Superior temporal gyrus (tissue), 1 donor: ENCODE data around the gene CHST11.

Experiments
- DNase-seq: peaks from one replicate; pipeline ENCODE4 v3.0.0-alpha.2; 2016; ENCODE audit errors: extremely low spot score

The CHST11 gene

DNA sequence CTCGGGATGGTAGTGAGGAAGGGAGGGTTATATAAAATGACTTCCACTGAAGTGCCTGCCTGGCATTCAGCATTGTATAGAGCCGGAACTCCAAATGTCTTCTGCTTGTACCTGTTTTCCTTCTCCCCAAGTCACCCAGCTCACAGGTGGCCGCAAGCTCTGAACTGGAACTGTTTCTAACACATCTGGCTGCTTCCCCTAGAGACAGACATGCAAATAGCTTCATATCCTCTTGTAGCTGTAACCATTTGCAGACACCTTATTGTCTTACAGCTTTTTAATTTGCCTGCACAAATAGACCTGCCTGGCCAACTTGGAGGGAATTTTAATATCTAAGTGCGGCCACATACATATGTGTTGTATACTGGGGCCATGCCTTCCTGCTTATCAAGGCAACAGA is 126.0 kb downstream of the CHST11 start:
- no peak for DNase-seq

DNA sequence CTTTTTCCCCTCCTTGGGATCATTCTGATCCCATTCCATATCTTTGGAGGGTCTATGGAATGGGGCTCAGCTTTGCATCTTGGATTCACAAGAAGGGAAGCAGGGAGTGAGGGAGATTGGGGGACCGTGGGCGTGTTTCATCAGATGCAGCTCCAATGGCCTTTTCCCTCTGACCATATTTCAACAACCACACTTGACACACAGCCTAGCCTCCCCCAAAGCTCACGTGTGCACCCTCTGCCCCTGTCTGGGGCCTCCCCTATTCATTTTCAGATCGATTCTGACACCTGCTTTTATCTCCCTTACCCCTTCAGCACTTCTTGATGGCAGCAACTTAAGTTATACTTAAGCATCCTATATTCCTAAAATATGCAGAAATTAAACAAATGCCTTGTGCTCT is 126.6 kb downstream of the CHST11 start:
- DNase-seq = no peak

DNA sequence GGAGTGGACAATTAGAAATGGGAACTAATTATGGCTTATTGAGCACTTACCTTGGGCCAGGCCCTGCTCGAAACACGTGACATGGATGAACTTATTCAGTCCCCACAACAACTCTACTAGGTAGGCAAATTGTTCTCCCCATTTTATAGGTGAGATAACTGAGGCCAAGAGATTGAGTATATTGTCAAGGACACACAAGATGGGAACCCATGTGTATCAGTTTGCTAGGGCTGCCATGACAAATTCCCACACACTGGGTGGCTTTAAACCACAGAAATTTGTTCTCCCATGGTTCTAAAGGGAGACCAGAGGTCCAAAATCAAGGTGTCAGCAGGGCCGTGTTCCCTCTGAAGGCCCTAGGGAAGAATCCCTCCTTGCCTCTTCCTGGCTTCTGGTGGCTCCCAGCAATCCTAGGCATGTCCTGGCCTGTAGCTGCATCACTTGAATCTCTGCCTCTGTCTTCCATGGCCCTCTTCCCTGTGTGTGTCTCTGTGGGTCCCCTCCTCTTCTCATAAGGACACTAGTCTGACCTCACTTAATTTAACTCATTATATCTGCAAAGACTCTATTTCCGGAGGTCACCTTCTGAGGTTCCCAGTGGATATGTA is 128.8 kb downstream of the CHST11 start:
- no peak for DNase-seq

DNA sequence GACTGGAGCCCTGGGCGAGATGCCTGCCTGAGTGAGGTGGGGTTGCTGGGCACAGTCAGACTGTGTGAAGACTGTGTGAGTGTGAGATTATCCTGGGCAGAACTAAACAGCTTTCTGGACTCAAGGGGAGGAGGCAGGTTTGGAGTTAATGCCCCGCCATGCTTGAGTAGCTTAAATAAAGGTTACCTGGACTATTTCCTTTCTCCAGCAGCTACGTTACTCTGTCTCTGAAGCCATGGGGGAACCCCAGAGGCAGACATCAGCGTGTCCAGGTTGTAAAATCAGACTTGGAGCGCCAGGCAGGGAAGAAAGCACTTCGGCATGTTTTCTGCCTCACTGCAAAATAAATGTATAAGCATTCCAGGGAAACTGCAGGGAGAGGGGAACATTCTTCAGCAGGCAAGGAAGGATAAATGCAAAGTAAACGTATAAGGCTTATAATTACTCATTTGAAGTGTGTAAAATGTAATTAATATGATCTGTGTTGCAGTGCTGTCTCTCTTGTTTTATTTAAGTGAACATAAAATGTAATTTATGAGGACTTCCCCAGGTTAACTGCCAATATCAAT is 129.7 kb downstream of the CHST11 start:
- DNase-seq = no peak

DNA sequence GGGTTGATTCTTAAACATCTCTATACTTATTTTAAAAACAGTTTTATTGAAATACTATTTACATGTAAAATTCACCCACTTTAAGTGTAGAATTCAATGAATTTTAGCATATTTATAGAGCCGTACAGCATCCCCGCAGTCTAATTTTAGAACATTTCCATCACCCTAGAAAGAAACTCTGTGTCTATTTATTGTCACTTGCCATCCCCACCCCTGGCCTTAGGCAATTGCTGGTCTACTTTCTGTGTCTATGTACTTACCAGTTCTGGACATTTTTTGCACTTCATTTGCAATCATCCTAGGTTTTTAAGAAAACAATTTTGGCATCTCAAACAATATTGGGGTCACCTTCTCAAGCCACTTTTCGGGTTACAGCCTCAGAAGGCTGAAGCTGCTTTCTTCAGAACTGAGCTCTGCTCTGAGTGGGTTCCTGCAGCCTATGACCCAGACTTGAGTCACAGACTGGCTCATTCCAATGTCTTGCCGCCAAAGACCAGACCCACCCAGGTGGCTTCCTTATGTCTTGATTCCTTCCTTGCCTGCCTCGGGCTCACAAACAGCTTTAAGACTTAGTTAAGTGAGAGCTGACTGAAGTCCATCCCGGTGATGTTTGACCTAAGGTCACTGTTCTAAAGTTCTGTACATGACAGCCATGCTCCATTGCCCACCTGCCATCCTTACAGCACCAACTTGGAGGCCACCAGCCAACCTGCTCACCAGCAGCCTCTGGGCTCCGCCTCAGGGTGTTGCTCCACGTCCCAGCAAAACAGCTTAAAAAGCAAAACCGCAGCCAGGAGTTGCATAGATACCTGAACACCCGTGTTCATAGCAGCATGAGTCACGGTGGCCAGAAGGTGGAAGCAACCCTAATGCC is 131.5 kb downstream of the CHST11 start:
- no peak for DNase-seq

DNA sequence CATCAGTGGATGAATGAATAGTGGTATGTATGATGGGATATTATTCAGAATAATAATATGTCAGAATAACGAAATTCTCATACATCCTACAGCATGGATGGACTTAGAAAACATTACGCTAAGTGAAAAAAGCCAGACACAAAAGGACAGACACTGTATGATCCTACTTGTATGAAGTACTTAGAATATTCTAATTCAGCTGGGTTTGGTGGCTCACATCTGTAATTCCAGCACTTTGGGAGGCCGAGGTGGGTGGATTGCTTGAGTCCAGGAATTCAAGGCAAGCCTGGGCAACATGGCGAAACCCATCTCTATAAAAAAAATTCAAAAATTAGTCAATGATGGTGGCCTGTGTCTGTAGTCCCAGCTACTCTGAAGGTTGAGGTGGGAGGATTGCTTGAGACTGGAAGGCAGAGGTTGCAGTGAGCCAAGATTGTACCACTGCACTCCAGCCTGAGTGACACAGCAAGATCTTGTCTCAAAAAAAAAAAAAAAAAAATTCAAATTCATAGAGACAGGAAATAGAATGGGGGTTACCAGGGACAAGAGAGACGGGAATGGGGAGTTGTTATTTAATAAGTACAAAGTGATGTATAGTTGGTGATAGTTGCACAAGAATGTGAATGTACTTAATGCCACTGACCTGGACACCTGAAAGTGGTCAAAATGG is 132.3 kb downstream of the CHST11 start:
- DNase-seq = no peak

DNA sequence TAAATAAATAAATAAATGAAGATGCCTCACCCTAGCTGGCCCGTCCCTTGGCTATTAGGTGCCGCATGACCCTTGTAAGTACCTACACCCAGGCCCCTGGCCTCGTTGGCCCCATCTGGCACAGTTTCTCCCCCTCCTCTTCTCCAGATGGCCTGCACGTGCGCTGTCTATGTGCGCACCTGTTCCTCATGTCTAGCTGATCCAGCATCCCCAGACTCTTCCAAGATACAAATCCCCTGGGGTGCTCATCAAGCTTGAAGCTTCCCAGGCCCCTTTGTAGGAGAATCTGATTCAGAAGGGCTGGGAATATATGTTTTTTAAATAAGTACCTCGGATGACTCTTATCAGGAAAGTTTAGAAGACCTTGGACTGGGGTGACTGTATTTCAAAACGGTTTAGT is 133.3 kb downstream of the CHST11 start:
- DNase-seq = no peak

DNA sequence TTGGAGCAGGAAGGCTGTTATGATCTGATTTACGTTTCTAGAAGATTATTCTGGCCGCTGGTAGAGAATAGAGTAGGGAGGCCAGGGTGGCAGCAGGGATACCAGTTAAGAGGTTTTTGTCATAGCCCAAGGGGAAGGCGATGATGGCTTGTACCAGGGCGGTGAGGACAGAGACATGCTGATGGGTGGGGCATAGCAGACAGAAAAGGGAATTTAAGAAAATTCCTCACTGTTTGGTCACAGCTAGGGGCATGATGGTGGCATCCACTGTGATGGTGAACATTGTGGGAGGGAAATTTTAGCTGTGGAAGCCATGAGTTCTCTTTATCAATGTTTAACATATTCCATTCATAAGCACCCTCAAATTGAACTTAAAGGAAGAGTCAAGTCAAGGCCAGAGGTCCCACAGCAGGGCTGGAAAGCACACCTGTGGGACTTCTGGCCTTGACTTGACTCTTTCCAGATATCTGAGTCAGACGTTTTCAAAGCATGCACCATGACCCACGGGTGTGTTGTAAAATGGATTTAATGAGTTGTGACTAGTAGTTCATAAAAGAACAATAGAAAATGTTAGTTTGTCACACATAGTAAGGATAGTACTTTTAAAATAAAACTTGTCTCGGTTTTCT is 134.6 kb downstream of the CHST11 start:
- no peak for DNase-seq

DNA sequence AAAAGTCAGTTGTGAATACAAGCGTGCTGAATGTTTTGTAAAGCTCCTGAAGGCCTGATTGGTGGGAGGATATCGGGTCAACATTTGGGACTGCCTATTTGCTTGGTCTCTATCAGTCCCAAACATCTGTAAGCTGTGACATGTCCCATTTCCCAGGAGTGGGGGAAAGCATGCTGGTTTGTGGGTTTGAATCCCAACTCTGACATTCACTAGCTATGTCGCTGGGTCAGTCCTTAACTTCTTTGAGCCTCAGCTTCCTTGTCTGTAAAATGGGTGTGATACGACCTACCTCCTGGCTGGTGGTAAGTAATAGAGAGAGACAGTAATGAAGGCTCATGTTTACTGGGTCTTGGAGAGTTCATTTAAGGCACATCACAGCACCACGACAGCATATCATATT is 136.7 kb downstream of the CHST11 start:
- DNase-seq = no peak

DNA sequence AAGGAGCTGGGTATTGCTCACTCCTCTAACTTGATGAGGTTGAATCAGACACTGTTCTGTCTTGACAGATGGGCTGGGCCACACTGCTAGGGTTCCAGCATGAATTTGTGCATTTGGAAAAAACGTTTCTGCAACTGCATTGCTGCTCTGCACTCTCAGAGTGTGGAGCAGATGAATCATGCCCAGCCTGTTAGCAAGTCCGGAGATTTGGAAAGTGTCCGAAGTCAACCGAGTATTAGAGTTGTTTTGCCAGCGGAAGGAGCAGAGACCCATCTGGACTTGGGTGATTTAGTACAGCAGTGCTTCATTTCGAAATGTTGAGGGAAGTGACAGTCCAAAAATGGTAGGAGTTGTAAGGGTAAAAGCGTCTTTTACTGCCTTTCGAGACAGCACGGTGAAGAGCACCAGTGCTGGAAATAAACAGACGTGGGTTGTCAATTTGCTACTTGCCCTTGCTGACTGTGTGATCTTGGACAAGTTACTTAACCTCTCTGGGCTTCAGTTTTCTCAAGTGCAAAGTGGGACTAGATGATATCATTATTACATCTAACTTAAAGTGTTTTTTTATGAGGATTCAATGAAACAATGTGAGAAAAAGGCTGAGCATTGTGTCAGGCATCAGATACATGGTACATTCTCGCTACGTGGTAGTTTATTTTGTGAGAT is 139.5 kb downstream of the CHST11 start:
- peak; percentile 56 for DNase-seq

DNA sequence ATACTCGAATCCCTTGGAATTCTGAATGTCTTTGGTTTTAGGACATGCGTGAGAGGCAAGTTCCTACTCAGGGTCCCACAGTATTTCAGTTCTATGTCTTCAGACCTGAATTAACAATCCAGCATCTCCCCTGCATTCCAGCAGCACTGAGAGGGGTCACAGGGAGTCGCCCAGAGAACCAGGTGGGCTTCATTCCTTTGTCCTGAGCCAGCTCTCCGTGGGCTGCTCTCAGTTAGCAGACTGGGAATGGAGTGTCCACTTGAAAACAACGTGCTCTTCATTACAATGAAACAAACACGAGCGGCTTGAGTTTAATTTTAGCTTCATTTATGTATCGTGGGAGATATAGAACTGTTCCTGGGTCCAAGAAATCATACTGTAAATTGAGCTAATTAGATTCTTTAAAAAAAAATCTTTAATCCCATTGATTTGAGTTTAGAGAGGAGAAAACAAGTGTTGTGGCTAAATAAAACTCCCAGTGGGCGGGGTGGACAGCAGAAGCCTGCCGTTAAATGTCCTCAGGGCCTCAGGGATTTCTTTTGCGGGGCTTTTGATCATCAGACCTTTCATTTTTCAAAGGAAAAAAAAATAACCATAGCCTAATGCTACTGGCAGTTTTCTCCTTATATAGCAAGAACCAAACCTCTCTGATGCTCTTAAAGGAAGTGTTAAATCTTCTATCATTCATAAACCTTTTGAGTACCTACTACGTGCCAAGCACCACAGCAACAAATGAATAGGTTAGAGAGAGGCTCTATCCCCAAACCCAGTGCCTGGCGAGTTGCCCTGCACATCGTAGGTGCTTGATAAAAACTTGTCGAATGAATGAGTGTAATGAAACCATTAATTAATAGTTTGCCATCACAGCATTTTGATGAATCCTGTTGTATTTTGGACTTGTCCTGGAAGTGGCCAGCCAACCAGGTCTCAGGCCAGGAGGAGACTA is 140.4 kb downstream of the CHST11 start:
- no peak for DNase-seq

DNA sequence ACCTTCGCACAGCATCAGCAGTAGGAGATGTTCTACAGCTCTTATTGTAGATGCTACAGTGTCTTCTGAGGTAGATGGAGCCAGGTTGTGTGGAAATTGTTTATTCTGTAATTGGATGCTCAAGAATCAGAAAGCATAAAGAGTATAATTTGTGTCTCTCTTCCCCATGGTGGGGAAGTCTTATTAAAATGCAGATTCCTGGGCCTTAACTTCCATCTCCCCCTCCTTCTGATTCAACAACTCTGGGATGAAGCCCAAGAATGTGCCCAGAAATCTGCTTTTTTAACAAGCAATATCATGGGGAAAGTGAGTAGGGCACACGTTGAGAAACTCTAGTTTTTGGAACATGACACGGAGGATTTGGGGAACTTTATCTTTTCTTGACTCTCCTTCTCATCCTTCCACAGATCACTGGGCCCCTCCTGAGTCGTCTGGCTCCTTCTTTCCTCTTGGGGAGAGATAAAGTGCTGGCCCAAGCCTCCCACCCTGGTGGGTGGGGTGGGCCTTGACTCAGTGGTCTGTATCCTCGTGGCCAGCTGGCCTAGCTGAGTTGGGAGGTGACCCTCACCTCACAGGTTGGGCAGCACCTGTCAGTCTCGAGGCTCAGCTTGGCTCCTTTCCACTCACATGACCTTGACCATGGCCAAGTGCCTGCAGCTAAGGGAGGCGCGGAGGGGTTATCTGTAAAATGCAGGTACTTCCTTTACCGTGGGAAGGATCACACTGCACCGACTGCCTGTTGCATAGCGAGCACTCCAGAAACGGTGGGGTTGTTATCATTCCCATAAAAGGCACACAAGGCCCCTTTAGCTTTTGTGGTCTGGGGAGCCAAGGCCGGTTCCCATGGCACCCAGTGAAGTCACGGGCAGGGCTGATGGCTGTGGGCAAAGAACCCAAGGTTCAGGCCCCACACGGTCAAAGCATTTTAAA is 141.9 kb downstream of the CHST11 start:
- DNase-seq = no peak

DNA sequence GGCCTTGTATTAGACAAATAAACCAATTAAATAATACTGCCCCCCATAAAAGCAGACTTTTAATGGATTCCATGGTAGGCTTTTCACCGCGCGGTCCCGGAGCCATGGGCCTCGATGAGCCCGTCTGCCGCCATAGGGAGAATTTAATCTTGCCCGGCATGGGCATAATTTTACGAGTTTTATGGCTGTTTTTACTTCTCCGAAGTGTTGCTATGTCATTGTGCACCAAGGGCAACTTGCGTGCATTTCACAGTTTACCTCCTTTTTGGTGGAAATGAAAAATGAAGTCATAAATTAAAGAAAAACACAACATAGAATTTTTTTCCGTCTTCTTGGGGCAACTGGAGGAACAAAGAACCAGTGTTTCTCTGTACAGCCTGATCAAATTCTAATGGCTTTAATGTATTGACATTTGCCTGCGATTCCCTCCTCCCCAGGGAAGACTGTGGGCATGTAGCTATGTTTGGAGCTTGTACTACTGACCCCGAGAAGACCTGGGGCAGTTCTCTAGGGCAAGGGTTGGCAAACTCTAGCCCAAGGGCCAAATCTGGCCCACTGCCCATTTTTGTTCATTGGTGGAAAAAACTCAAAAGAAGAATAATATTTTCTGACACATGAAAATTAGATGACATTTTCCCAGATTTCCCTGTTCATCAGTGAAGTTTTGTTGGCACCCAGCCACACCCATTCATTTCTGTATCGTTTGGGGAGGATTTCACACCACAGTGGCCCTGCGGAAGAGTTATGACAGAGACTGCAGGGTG is 142.7 kb downstream of the CHST11 start:
- no peak for DNase-seq

DNA sequence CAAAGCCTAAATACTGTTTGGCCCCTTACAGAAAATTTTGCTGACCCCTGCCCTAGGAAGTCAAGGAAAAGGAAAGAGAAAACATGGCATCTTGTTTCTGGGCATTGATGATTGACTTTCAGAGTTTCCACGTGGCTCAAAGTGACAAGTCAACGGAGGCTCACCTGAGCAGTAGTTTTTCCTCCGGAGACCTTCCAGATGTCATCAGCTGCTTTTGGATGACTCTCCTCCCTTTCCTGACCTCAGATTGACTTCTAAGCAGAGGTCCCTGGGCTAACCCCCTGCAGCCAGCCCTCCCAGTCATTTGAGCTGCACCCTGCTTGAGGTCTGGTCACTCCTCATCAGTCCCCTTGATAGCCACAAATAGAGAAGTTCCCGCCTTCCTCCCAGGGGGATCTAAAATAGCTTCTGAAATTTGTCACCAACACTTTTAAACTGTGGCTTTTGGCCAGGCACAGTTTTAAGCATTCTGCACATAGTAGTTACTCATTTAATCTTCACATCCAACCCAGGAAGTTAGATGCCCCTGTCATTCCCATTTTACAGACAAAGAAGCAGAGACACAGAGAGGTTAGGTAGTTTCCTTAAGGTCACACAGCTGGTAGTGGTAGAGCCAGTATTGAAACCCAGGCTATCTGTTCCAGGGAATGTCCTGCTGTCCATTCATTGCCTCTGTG is 143.4 kb downstream of the CHST11 start:
- no peak for DNase-seq

DNA sequence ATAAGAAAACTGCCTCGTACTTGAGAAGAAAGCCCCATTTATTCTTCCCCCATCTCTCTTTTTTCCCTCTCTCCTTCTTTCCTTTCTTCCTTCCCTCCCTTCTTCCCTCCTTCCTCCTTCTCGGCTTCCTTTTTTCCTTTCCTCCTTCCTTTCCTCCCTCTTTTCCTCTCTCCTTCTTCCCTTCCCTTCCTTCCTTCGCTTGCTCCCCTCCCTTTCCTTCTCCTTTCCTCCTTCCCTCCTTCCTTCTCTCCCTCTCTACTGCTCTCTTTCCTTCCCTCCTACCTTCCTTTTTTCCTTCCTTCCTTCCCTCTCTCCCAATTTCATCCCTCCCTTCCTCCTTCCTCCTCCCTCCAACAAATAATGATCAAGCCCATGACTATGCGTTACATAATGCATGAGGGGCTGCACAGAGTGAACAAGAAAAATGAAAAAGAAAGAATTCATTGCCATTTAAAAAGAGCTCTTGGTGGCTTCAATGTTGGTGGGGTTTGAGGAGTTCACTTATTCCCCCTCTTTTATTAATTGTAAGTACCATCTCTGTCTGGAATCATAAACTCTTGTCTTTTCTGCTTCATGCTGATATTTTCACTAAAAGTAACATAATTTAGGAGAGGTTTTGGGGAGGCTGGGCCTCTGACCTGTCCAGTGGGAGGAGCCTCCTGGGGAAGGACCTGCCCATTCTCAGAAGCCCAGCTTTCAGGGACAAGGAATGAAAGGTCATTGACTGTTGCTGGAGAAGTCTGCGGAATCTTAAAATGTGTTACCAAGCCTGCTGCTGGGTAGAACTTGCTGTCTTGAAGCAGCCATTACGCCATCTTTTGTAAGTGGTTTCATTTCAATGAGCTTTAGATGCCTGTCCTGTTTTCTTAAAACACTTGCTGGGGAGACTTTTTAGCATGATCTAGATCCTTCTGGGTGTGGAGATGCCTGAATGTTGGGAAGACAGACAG is 144.3 kb downstream of the CHST11 start:
- DNase-seq = no peak

DNA sequence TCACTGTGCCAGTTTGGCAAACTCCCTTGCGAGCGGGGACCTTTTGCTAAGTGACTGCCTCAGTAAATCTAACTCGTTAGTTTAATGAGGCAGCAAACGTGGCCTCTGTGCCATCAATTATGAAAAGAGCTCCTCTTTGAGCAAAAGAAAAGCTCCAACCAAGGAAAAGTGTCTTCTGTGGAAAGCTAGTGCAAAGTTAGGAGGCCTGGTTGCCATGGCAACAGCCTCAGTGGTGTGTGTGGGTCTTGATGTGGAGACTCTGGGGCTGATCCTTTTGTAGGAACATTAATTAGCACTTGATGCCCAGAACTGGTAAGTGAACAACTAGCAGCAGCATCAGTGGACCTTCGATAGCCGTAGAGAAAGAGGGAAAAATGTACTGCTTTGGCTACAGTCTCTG is 145.7 kb downstream of the CHST11 start:
- DNase-seq = no peak

DNA sequence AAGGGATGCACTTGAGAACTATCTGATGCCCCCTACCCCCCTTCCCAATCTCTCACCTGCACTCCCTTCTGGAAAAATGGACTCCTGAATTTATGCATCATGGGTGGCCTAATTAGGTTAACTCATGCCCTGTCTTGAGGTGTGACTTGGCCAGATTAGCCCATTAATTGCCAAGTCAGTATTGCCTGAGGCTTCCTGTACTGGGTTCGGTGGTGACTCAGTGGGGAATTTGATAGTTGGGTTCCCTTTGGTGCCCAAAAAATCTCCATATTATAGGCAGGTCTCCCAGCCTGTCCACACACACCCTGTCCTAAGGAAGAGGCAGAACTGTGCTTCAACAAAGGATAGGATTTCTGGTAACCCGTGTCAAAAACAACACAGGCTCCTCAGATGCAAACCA is 146.1 kb downstream of the CHST11 start:
- no peak for DNase-seq
